Upper lobe of right lung (tissue), 1 donor: Measurements from ENCODE around the gene IDUA. TPM values are rescaled to one million over a fixed set of nuclear protein-coding genes. Genes with fewer than 3 reads are reported as not detected.
A peak's percentile ranks its signal among the peaks of the same experiment; 100 is the strongest.

Source experiments
- ATAC-seq: fragments of 200-7000 bp; cut with Tn5 transposase; one replicate; pipeline ENCODE4 v1.9.1; 2020; ENCODE audit warnings: mild to moderate bottlenecking, moderate library complexity
- DNase-seq: peaks from one replicate; pipeline ENCODE4 v3.0.0-alpha.2; 2020
- H3K27ac ChIP-seq: fragments of 200-600 bp; one replicate; pipeline ENCODE4 v1.8.0; 2022
- H3K27me3 ChIP-seq: fragments of 200-600 bp; one replicate; pipeline ENCODE4 v1.8.0; 2022; ENCODE audit warnings: mild to moderate bottlenecking
- H3K36me3 ChIP-seq: fragments of 200-600 bp; one replicate; pipeline ENCODE4 v1.8.0; 2022
- H3K4me1 ChIP-seq: fragments of 200-600 bp; one replicate; pipeline ENCODE4 v1.8.0; 2022
- H3K4me3 ChIP-seq: fragments of 200-600 bp; one replicate; pipeline ENCODE4 v1.8.0; 2022; ENCODE audit warnings: mild to moderate bottlenecking
- H3K9me3 ChIP-seq: fragments of 200-600 bp; one replicate; pipeline ENCODE4 v1.8.0; 2022
- CTCF ChIP-seq: fragments of 200-600 bp; IDR thresholded peaks from one replicate; pipeline ENCODE4 v1.8.0; 2022; ENCODE audit warnings: antibody characterized with exemption
- intact Hi-C: fragments of 100-400 bp; cut with DNase I; formaldehyde crosslinking; loops from one replicate; pipeline ENCODE4 v1.11.0; 2022
- total RNA-seq: library from RNA; stranded (reverse); fragmentation: NEBNext Ultra II Directional; extraction: Animal tissue kit (Norgen Biotek cat#: 25700); gene quantifications from one replicate; pipeline ENCODE4 v1.2.1, GENCODE V29; 2021
- donor health status: DM: no; HTN: yes; CAD: no; lungs with severe emphysema.

The IDUA gene
- total RNA-seq, 1 donor from 2014 or later: 49.2 TPM

- Histone ChIP-seq H3K27ac (no peak overlapping the region), H3K4me1 (peaks cover 13% of the 10 kb centered on the region), H3K9me3 (no peaks in the 10 kb centered on the region), H3K27me3 (no peaks in the 10 kb centered on the region), H3K36me3 (peaks cover 16% of the 10 kb centered on the region), H3K4me3 (no peak overlapping the region)
- intact Hi-C loops: no loop called here
- no peak for TF ChIP-seq CTCF
- DNase-seq (no peak), ATAC-seq (no peak)
These were observed 18.0 kb upstream of the IDUA start for GRCh38 chr4:968621-969394.

- H3K9me3 ChIP-seq: no peaks in the 10 kb centered on the region
- H3K36me3 ChIP-seq: peaks cover 10% of the 10 kb centered on the region
- no peak for ATAC-seq
- no peak for TF ChIP-seq CTCF
- peaks cover 13% of the 10 kb centered on the region for H3K4me1 ChIP-seq
- H3K27ac ChIP-seq: no peak overlapping the region
- DNase-seq: no peak
- intact Hi-C loops: no loop called here
- no peak overlapping the region for H3K4me3 ChIP-seq
- no peaks in the 10 kb centered on the region for H3K27me3 ChIP-seq
These were observed 16.6 kb upstream of the IDUA start for GRCh38 chr4:970046-970745.

GRCh38 chr4:970854-971520 is 15.9 kb upstream of the IDUA start:
- no peaks in the 10 kb centered on the region for H3K9me3 ChIP-seq
- intact Hi-C loops: no loop called here
- ATAC-seq: no peak

GRCh38 chr4:971666-972500 is 15.0 kb upstream of the IDUA start:
- H3K27me3 ChIP-seq: no peaks in the 10 kb centered on the region
- no peaks in the 10 kb centered on the region for H3K9me3 ChIP-seq
- H3K36me3 ChIP-seq: no peaks in the 10 kb centered on the region
- DNase-seq (no peak), ATAC-seq (no peak)
- H3K4me1 ChIP-seq: peaks cover 13% of the 10 kb centered on the region
- TF ChIP-seq CTCF: no peak
- peak overlapping the region; percentile 79 for H3K4me3 ChIP-seq
- H3K27ac ChIP-seq: no peak overlapping the region
- intact Hi-C loops: no loop called here

More at GRCh38 chr4:970854-971520, 15.9 kb upstream of the IDUA start:
- Histone ChIP-seq H3K36me3 (peaks cover 7% of the 10 kb centered on the region), H3K4me1 (peaks cover 13% of the 10 kb centered on the region), H3K27ac (no peak overlapping the region), H3K27me3 (no peaks in the 10 kb centered on the region), H3K4me3 (no peak overlapping the region)
- DNase-seq: no peak
- no peak for TF ChIP-seq CTCF
